Endothelial cell of umbilical vein (primary cell): ENCODE measurements around the gene PAX5. TPM values are rescaled to one million over a fixed set of nuclear protein-coding genes. Genes with fewer than 3 reads are reported as not detected.

Source experiments
- BruUV-seq: library from RNA; stranded (reverse); fragments of 400-500 nt; replicated peaks from 2 replicates; lab custom pipeline; 2021; lab: Mats Ljungman, UMichigan
- CTCF ChIA-PET: fragments of 300-600, 350-600 bp; sonication (Branson Sonifier 250); formaldehyde crosslinking; loops from one replicate; lab custom pipeline; 2021; ENCODE audit warnings: antibody characterized with exemption, inconsistent platforms; lab: Charles Lee
- POLR2A ChIA-PET: fragments of 300-600, 350-600 bp; sonication (Branson Sonifier 250); formaldehyde crosslinking; loops from one replicate; lab custom pipeline; 2021; ENCODE audit warnings: antibody characterized with exemption, inconsistent platforms; lab: Charles Lee
- DNase-seq: peaks from one replicate; pipeline ENCODE4 v3.0.0-alpha.2; 2011; ENCODE audit warnings: low read depth, low spot score
- FAIRE-seq: peaks from 2 replicates; lab custom pipeline; 2011; peaks lifted over from hg19 to GRCh38; lab: Jason Lieb, UNC
- H2AFZ ChIP-seq: 2 replicates; pipeline ENCODE4 v1.6.0; 2012; ENCODE audit warnings: low read depth, low read length, control low read depth, inconsistent platforms
- H3K27ac ChIP-seq: 2 replicates; pipeline ENCODE4 v1.5.1; 2011; ENCODE audit warnings: low read depth, mild to moderate bottlenecking, control low read depth, low read length, moderate library complexity; ENCODE audit not compliant: insufficient read depth
- H3K27me3 ChIP-seq, 2 experiments: 2 replicates each; pipeline versions ENCODE4 v1.6.0 to v1.6.1; 2011; ENCODE audit warnings: low read length in 2 of 2, mixed read lengths in 1 of 2; ENCODE audit not compliant: control insufficient read depth in 2 of 2, insufficient read depth in 2 of 2
- H3K36me3 ChIP-seq, 2 experiments: 2 replicates in 1 of 2; 3 replicates in 1 of 2; pipeline ENCODE4 v1.5.1; 2011; ENCODE audit warnings: low read length in 2 of 2, mild to moderate bottlenecking in 1 of 2, moderate library complexity in 1 of 2; ENCODE audit not compliant: control insufficient read depth in 2 of 2, insufficient read depth in 2 of 2; ENCODE audit errors: extremely low read depth in 1 of 2
- H3K4me1 ChIP-seq: 3 replicates; pipeline ENCODE4 v1.5.1; 2011; ENCODE audit warnings: mild to moderate bottlenecking, low read length; ENCODE audit not compliant: control insufficient read depth, insufficient read depth; ENCODE audit errors: extremely low read depth
- H3K4me2 ChIP-seq: 2 replicates; pipeline ENCODE4 v1.6.1; 2011; ENCODE audit warnings: low read length, control low read depth, mixed read lengths; ENCODE audit not compliant: insufficient read depth
- H3K4me3 ChIP-seq, 3 experiments: fragments of 200-600 bp in 1 of 3; sonication (generic), shearing (Covaris generic) in 1 of 3; replicated peaks in 1 of 3; 2 replicates each; pipeline ENCODE4 v1.5.1; 2011 to 2016; ENCODE audit warnings: control low read depth in 3 of 3, low read length in 3 of 3, mild to moderate bottlenecking in 2 of 3, inconsistent platforms in 1 of 3, low read depth in 1 of 3, moderate library complexity in 1 of 3; ENCODE audit not compliant: insufficient read depth in 1 of 3
- H3K79me2 ChIP-seq: 2 replicates; pipeline ENCODE4 v1.6.0; 2012; ENCODE audit warnings: low read length, inconsistent platforms; ENCODE audit not compliant: control insufficient read depth, insufficient read depth
- H3K9ac ChIP-seq: replicated peaks from 2 replicates; pipeline ENCODE3; 2011; ENCODE audit warnings: low read length, control low read depth; ENCODE audit not compliant: insufficient read depth; ENCODE audit errors: extremely low read depth
- H3K9me1 ChIP-seq: replicated peaks from 3 replicates; pipeline ENCODE4 v1.6.0; 2011; ENCODE audit warnings: mild to moderate bottlenecking, low read length; ENCODE audit not compliant: control insufficient read depth, insufficient read depth; ENCODE audit errors: extremely low read depth
- H3K9me3 ChIP-seq: replicated peaks from 2 replicates; pipeline ENCODE4 v1.5.1; 2012; ENCODE audit warnings: low read length, inconsistent platforms; ENCODE audit not compliant: control insufficient read depth, insufficient read depth
- H4K20me1 ChIP-seq: replicated peaks from 2 replicates; pipeline ENCODE3; 2011; ENCODE audit warnings: mild to moderate bottlenecking, low read length; ENCODE audit not compliant: control insufficient read depth, insufficient read depth; ENCODE audit errors: extremely low read depth
- CTCF ChIP-seq, 2 donors: IDR thresholded peaks; 1 replicate in 1 of 2; 2 replicates in 1 of 2; pipeline ENCODE4 v1.5.1; 2011; ENCODE audit warnings: low read length in 2 of 2, mild to moderate bottlenecking in 2 of 2, moderate library complexity in 2 of 2, control low read depth in 1 of 2, inconsistent platforms in 1 of 2, low read depth in 1 of 2; ENCODE audit not compliant: insufficient read depth in 1 of 2; ENCODE audit errors: extremely low read depth in 1 of 2
- EZH2 ChIP-seq: IDR thresholded peaks from 2 replicates; pipeline ENCODE4 v1.6.1; 2012; ENCODE audit warnings: borderline replicate concordance, low read depth, mild to moderate bottlenecking, moderate library complexity, low read length, inconsistent platforms; ENCODE audit not compliant: severe bottlenecking
- FOS ChIP-seq: IDR thresholded peaks from 2 replicates; pipeline ENCODE4 v1.6.1; 2011; ENCODE audit warnings: mild to moderate bottlenecking, low read length, moderate library complexity, borderline replicate concordance; ENCODE audit not compliant: insufficient read depth
- GATA2 ChIP-seq: IDR thresholded peaks from 2 replicates; pipeline ENCODE4 v1.7.0; 2011; ENCODE audit warnings: low read depth, mild to moderate bottlenecking, moderate library complexity, mixed read lengths, low read length; ENCODE audit not compliant: insufficient read length, insufficient read depth
- JUN ChIP-seq: IDR thresholded peaks from 2 replicates; pipeline ENCODE4 v1.6.1; 2011; ENCODE audit warnings: borderline replicate concordance, low read depth; ENCODE audit not compliant: insufficient read length, insufficient read depth
- MYC ChIP-seq: IDR thresholded peaks from one replicate; pipeline ENCODE4 v1.6.1; 2011; ENCODE audit warnings: mild to moderate bottlenecking, low read depth, low read length
- POLR2A ChIP-seq: IDR thresholded peaks from 2 replicates; pipeline ENCODE4 v1.6.1; 2012; ENCODE audit warnings: low read depth, mild to moderate bottlenecking, control low read depth, low read length
- POLR2AphosphoS5 ChIP-seq: IDR thresholded peaks from 2 replicates; pipeline ENCODE4 v1.6.1; 2012; ENCODE audit warnings: low read depth, mild to moderate bottlenecking, control low read depth, low read length, moderate library complexity; ENCODE audit not compliant: insufficient read depth
- dilution Hi-C: fragments of 300-500 bp; cut with MboI; formaldehyde crosslinking; loops from one replicate; pipeline ENCODE4 v1.15.0; 2019; ENCODE audit warnings: low sequenced_read_pairs; ENCODE audit not compliant: extremely low pct_ligation_motif_present
- intact Hi-C: fragments of 100-400 bp; cut with micrococcal nuclease; formaldehyde crosslinking; loops from one replicate; pipeline ENCODE4 v1.10.0; 2022
- polyA plus RNA-seq, 4 experiments: library from polyadenylated mRNA; depleted of rRNA in 3 of 4; stranded (reverse) in 3 of 4; unstranded in 1 of 4; fragments of >200 nt; gene quantifications; 2 replicates each; pipeline versions ENCODE4 v1.2.1 to v1.2.3, GENCODE V29; 2011 to 2012; ENCODE audit warnings: missing spikeins in 1 of 4
- total RNA-seq: library from RNA; stranded (reverse); gene quantifications from 2 replicates; pipeline ENCODE4 v1.2.3, GENCODE V29; 2021
- TF ChIP-seq, protein P1 (sequence below): IDR thresholded peaks from 2 replicates; pipeline ENCODE4 v1.6.1; 2011; ENCODE audit not compliant: insufficient read depth, insufficient read length

The PAX5 gene
- total and polyA plus RNA-seq, 2 donors (not counting 3 experiments of a cell fraction or from before 2014, with no cell fraction given), result not detected

DNA sequence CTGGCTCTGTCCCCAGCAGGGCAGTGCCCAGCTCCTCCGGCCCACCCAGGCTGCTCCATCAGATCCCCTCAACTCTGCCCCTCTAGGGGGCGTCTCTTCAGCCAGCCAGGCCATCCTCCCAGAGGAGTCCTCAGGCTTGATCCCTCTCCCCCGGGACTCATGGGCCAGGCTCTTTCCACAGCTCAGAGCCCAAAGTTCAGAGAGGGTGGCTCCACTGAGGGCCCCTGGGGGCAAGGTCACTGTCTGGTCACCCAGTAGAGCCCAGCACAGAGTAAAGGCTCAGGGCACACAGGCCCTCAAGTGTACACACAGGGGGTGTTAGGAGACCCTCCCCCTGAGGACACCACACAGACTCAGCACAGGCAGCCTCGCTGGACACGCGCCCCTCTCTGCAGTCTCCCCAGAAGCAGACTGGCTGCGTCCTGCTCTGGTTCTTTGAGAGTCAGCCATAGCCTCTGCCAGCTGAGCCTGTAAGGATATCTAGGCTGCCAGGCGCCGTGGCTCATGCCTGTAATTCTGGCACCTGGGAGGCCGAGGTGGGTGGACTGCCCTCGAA lies 64.8 kb downstream of the PAX5 start:
- DNase-seq (no peak), FAIRE-seq (no peak)
- no peak overlapping the region for H3K9ac ChIP-seq
- ChIA-PET POLR2A (no interaction called here), CTCF (interaction anchor here (1.6 to 2.0 kb wide), 2 partner anchors 8 to 96 kb away, joined by 3 to 5 read pairs; no protein-coding TSS in a partner anchor)
- no peak overlapping the region for H3K27ac ChIP-seq
- intact Hi-C loops (no loop called here), dilution Hi-C loops (no loop called here)
- no peaks in the 10 kb centered on the region for H3K36me3 ChIP-seq
- no peak overlapping the region for H3K4me3 ChIP-seq
- no peaks in the 10 kb centered on the region for H4K20me1 ChIP-seq
- H3K79me2 ChIP-seq, result no peaks in the 10 kb centered on the region
- no peaks in the 10 kb centered on the region for H3K4me1 ChIP-seq
- no peak overlapping the region for H3K4me2 ChIP-seq
- no peak overlapping the region for H2AFZ ChIP-seq
- H3K27me3 ChIP-seq, result peaks cover 0 to 3% of the 10 kb centered on the region in 2 experiments
- TF ChIP-seq POLR2A (no peak), FOS (no peak), JUN (no peak), GATA2 (no peak), POLR2AphosphoS5 (no peak), CTCF (IDR thresholded peaks at IDR 0.05; ENCODE audit: extremely low read depth in 1 of 2, insufficient read depth in 1 of 2, low read depth in 1 of 2, low read length in 2 of 2) (no peak), EZH2 (no peak), MYC (no peak)
- TF ChIP-seq, protein P1, sequence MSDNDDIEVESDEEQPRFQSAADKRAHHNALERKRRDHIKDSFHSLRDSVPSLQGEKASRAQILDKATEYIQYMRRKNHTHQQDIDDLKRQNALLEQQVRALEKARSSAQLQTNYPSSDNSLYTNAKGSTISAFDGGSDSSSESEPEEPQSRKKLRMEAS, result no peak
- no peaks in the 10 kb centered on the region for H3K9me1 ChIP-seq
- BruUV-seq, result no TSS peak
- no peaks in the 10 kb centered on the region for H3K9me3 ChIP-seq
